ENCODE measurements around the gene CCDC80.

- TF ChIP-seq, protein P1, sequence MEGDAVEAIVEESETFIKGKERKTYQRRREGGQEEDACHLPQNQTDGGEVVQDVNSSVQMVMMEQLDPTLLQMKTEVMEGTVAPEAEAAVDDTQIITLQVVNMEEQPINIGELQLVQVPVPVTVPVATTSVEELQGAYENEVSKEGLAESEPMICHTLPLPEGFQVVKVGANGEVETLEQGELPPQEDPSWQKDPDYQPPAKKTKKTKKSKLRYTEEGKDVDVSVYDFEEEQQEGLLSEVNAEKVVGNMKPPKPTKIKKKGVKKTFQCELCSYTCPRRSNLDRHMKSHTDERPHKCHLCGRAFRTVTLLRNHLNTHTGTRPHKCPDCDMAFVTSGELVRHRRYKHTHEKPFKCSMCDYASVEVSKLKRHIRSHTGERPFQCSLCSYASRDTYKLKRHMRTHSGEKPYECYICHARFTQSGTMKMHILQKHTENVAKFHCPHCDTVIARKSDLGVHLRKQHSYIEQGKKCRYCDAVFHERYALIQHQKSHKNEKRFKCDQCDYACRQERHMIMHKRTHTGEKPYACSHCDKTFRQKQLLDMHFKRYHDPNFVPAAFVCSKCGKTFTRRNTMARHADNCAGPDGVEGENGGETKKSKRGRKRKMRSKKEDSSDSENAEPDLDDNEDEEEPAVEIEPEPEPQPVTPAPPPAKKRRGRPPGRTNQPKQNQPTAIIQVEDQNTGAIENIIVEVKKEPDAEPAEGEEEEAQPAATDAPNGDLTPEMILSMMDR (conservative IDR thresholded peaks at IDR 0.05; ENCODE audit: low read length): no peak
- TF ChIP-seq EZH2phosphoT487 (IDR thresholded peaks at IDR 0.05; ENCODE audit: borderline replicate concordance, low read depth, low read length): no peak
Measured at GRCh38 chr3:112640276-112640929, 540 bp downstream of the CCDC80 start.

All from OCI-LY7 (cell line).